BLaER1 treated with 17β-estradiol and CSF1 and Interleukin-3, amounts not matched to agents 10 nM and 100 nM (cell line): ENCODE data around the gene HMGN1.
A peak's percentile ranks its signal among the peaks of the same experiment; 100 is the strongest.

Source experiments
- H3K27ac ChIP-seq, 11 experiments: shearing (Covaris generic); formaldehyde crosslinking; 2 replicates each; pipeline ENCODE4 v1.8.1; 2022
- H3K27me3 ChIP-seq, 11 experiments: shearing (Covaris generic); formaldehyde crosslinking; 2 replicates each; pipeline ENCODE4 v1.8.1; 2022
- H3K36me3 ChIP-seq, 11 experiments: shearing (Covaris generic); formaldehyde crosslinking; 2 replicates each; pipeline ENCODE4 v1.8.1; 2022
- H3K4me1 ChIP-seq, 10 experiments: shearing (Covaris generic); formaldehyde crosslinking; 2 replicates each; pipeline ENCODE4 v1.8.1; 2022
- H3K4me2 ChIP-seq, 11 experiments: shearing (Covaris generic); formaldehyde crosslinking; 2 replicates each; pipeline ENCODE4 v1.8.1; 2022
- H3K4me3 ChIP-seq, 10 experiments: shearing (Covaris generic); formaldehyde crosslinking; 2 replicates each; pipeline ENCODE4 v1.8.1; 2022
- H3K9ac ChIP-seq, 11 experiments: shearing (Covaris generic); formaldehyde crosslinking; 2 replicates each; pipeline ENCODE4 v1.8.1; 2022
- H3K9me3 ChIP-seq, 11 experiments: shearing (Covaris generic); formaldehyde crosslinking; replicated peaks in 1 of 11; 2 replicates each; pipeline ENCODE4 v1.8.1; 2022
- H4K20me1 ChIP-seq, 11 experiments: shearing (Covaris generic); formaldehyde crosslinking; 2 replicates each; pipeline ENCODE4 v1.8.1; 2022
- Cebpa-rat ChIP-seq, 11 experiments: shearing (Covaris generic); IDR thresholded peaks; 2 replicates each; pipeline ENCODE4 v1.8.1; 2022

The HMGN1 gene

DNA sequence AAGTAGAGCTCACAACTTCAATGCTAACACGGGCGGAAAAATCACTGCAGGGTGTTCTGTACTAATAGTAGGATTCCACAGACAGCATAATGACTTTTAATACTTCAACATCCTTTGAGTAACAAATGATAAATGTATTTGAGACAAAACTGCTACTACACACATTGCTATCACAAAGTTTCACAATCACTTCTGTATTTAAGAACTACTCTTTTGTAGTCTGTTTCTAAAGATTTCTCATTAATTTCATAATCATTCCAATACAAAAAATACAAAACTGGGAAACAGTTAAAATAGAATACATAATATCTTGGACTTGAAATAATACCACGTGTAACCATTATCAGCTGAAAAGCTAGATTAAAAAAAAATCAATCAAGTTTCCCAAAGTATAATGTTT is 2.7 kb downstream of the HMGN1 start:
- no peaks in the 10 kb centered on the region for H3K27me3 ChIP-seq
- H3K36me3 ChIP-seq, result peaks cover 43 to 68% (median 61%) of the 10 kb centered on the region in 11 experiments
- TF ChIP-seq Cebpa-rat (IDR thresholded peaks at IDR 0.05), result no peak
- H3K27ac ChIP-seq, result peak overlapping the region in 3 of 11 experiments; percentile 4 to 99 (median 92); a peak in 2 of 22 replicates
- no peaks in the 10 kb centered on the region for H3K9me3 ChIP-seq
- H3K4me3 ChIP-seq, result peak overlapping the region in 9 of 10 experiments; percentile 81 to 100 (median 91); a peak in 15 of 20 replicates
- H3K9ac ChIP-seq, result peak overlapping the region; percentile 89 to 100 (median 99); a peak in 18 of 22 replicates
- peaks cover 30 to 48% (median 38%) of the 10 kb centered on the region in 10 experiments for H3K4me1 ChIP-seq
- peaks cover 35 to 63% (median 56%) of the 10 kb centered on the region in 11 experiments; a peak in 21 of 22 replicates for H4K20me1 ChIP-seq
- H3K4me2 ChIP-seq, result peak overlapping the region; percentile 68 to 96 (median 84)

DNA sequence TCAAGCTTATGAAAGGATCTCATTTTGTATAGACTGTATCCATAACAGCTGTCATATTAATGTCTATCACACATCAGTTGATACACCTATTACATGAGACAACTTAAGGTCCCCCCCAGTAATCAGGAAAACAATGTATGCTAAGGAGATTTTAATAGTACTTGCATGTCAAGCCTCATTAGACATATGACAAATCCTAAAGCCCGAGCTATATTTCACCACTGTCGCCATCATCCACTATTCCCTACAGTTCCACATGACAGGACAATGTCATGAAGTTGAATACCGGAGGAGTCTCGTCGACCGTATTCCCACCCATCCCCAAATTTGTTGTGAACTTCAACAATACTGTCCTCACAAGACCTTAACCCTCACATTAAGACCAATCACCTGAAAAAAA is 3.4 kb downstream of the HMGN1 start:
- no peak for TF ChIP-seq Cebpa-rat (IDR thresholded peaks at IDR 0.05)
- peaks cover 35 to 69% (median 63%) of the 10 kb centered on the region in 11 experiments; a peak in 21 of 22 replicates for H4K20me1 ChIP-seq
- no peak overlapping the region for H3K27ac ChIP-seq
- peaks cover 51 to 75% (median 68%) of the 10 kb centered on the region in 11 experiments for H3K36me3 ChIP-seq
- peak overlapping the region in 7 of 10 experiments; percentile 34 to 100 (median 91); a peak in 7 of 20 replicates for H3K4me3 ChIP-seq
- H3K4me1 ChIP-seq, result peaks cover 28 to 44% (median 34%) of the 10 kb centered on the region in 10 experiments
- H3K27me3 ChIP-seq, result no peaks in the 10 kb centered on the region
- H3K4me2 ChIP-seq, result peak overlapping the region; percentile 65 to 96 (median 84)
- H3K9ac ChIP-seq, result peak overlapping the region in 4 of 11 experiments; percentile 21 to 57 (median 39); a peak in 5 of 22 replicates
- H3K9me3 ChIP-seq, result no peaks in the 10 kb centered on the region

DNA sequence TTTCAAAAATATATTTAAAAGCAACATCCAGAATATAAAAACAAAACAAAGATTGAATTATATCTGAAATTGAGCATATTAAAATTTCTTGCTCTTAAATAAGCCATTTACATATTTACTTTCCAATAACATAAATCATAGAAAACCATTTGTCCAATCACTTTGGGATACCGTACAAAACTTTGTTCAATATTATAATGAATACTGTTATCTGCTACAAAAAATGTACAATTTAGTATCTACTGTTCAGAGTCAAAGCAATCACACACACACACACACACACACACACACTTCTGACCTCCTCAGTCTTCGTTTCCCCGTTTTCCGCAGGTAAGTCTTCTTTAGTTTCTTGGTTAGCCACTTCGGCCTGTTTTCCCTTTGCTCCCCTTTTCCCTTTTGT is 4.0 kb downstream of the HMGN1 start:
- Histone ChIP-seq H3K4me3 (peak overlapping the region in 2 of 10 experiments; percentile 90 to 94; a peak in 4 of 20 replicates), H3K27me3 (no peaks in the 10 kb centered on the region), H3K36me3 (peaks cover 55 to 81% (median 70%) of the 10 kb centered on the region in 11 experiments), H3K27ac (no peak overlapping the region), H3K4me2 (peak overlapping the region; percentile 65 to 96 (median 84); a peak in 20 of 22 replicates), H3K9ac (no peak overlapping the region; a peak in 1 of 22 replicates), H4K20me1 (peaks cover 35 to 72% (median 63%) of the 10 kb centered on the region in 11 experiments; a peak in 21 of 22 replicates), H3K9me3 (no peaks in the 10 kb centered on the region), H3K4me1 (peaks cover 22 to 38% (median 28%) of the 10 kb centered on the region in 10 experiments)
- no peak for TF ChIP-seq Cebpa-rat (IDR thresholded peaks at IDR 0.05)

DNA sequence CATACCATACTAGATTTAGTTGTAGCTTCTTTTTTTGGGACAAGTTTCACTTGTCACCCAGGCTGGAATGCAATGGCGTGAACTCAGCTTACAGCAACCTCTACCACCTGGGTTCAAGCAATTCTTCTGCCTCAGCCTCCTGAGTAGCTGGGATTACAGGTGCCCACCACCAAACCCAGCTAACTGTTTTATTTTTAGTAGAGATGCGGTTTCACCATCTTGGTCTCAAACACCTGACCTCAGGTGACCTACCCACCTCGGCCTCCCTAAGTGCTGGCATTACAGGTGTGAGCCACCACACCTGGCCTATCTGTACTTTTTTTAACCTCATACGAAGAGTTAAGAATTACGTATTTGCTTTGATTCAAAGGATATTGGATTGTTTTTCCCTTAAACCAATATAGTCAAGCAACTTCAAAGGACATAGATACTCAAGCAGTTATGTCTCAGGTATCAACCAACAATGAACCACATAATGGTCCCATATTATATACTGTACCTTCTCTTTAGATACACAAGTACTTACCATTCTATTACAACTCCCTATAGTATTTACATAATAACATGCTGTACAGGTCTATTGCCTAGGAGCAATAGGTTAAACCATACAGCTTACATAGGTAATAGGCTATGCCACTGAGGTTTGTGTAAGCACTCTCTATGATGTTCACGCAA is 7.5 kb downstream of the HMGN1 start:
- Histone ChIP-seq H3K9ac (no peak overlapping the region), H3K4me2 (no peak overlapping the region), H3K36me3 (peaks cover 48 to 64% (median 56%) of the 10 kb centered on the region in 11 experiments), H3K27ac (no peak overlapping the region), H3K27me3 (no peaks in the 10 kb centered on the region), H3K4me3 (no peak overlapping the region), H3K9me3 (no peaks in the 10 kb centered on the region), H4K20me1 (peaks cover 23 to 51% (median 44%) of the 10 kb centered on the region in 11 experiments; a peak in 20 of 22 replicates), H3K4me1 (peaks cover 16 to 28% (median 19%) of the 10 kb centered on the region in 10 experiments)
- no peak for TF ChIP-seq Cebpa-rat (IDR thresholded peaks at IDR 0.05)

DNA sequence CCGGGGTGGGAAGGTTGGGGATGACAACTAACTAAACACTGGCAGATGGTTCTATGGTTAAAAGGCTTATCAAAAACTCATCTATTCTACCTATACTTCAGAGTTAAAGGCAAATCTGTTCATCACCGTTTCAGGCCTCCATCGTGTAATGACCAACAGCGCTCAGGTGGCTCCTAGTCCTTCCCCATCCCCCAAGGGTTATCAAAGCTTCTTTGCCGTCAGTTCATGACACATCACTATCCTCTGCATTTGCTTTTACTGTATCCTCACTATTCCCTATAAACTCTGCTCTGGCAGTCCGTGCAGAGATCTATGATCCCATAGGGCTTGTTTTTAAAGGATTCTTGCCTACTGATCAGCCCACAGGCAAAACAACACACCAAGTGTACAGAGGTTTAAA is 8.2 kb downstream of the HMGN1 start:
- Histone ChIP-seq H3K9me3 (no peaks in the 10 kb centered on the region), H3K9ac (no peak overlapping the region), H3K4me3 (no peak overlapping the region), H3K36me3 (peaks cover 42 to 57% (median 50%) of the 10 kb centered on the region in 11 experiments), H3K4me1 (peaks cover 9 to 21% (median 12%) of the 10 kb centered on the region in 10 experiments), H3K27me3 (no peaks in the 10 kb centered on the region), H3K27ac (no peak overlapping the region), H4K20me1 (peaks cover 17 to 44% (median 37%) of the 10 kb centered on the region in 11 experiments; a peak in 20 of 22 replicates), H3K4me2 (no peak overlapping the region)
- no peak for TF ChIP-seq Cebpa-rat (IDR thresholded peaks at IDR 0.05)

DNA sequence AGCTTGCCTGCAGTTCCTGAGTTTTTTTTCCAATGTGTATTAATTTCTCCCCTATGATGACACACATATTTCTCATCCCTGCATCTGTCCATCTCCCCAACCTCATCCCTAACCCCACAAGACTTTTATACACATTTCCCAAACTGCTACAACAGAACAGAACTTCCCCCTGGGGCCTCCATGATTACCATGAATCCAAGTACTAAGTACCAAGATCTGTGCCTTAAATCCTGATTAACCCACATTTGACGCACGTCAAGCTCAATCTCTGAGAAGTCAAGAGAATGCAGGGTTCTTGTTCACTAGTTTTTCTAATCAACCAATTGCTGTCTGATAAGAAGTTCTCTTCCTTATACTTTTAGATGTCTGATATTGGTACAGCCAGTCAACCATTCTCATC is 9.7 kb downstream of the HMGN1 start:
- H3K27ac ChIP-seq, result no peak overlapping the region
- no peak overlapping the region for H3K4me2 ChIP-seq

DNA sequence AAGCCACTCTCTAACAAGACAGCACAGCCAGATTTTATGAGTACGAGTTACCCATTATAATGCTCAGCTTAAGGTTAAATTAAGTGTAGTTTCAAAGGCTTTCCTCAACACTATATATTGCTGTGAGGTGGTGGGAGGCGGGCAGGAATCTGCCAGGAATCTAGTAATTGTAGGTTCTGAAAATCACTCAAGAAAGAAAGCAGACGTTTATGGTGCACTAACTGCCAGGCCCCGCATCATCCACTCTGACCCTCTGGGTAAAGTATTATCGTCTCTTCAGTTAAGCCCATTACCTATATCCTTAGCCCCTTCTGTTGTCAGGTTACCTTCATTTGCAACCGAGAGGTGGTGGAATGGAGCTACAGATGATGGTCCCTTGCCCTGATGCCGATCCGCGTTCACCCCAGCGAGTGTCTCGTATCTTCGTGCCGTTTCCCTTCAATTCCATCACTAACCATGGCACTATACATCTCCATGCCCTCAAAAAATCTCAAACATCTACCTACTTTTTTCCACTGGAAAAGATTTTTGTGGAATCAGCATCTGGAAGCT is 12.4 kb downstream of the HMGN1 start:
- Histone ChIP-seq H3K27me3 (no peaks in the 10 kb centered on the region), H3K9me3 (no peaks in the 10 kb centered on the region), H3K4me1 (no peaks in the 10 kb centered on the region; a peak in 2 of 20 replicates), H3K4me3 (no peak overlapping the region), H3K36me3 (peaks cover 10 to 17% (median 12%) of the 10 kb centered on the region in 11 experiments; a peak in 21 of 22 replicates), H3K27ac (no peak overlapping the region), H3K4me2 (no peak overlapping the region), H4K20me1 (peaks cover 0 to 14% (median 8%) of the 10 kb centered on the region in 11 experiments; a peak in 5 of 22 replicates), H3K9ac (no peak overlapping the region)
- TF ChIP-seq Cebpa-rat (IDR thresholded peaks at IDR 0.05), result no peak

More for the DNA sequence above, 9.7 kb downstream of the HMGN1 start:
- Histone ChIP-seq H3K4me3 (no peak overlapping the region), H4K20me1 (peaks cover 4 to 31% (median 22%) of the 10 kb centered on the region in 11 experiments; a peak in 17 of 22 replicates), H3K9ac (no peak overlapping the region), H3K27me3 (no peaks in the 10 kb centered on the region), H3K4me1 (peaks cover 0 to 8% (median 4%) of the 10 kb centered on the region in 10 experiments; a peak in 6 of 20 replicates), H3K36me3 (peaks cover 30 to 43% (median 36%) of the 10 kb centered on the region in 11 experiments), H3K9me3 (no peaks in the 10 kb centered on the region)
- TF ChIP-seq Cebpa-rat (IDR thresholded peaks at IDR 0.05), result no peak

DNA sequence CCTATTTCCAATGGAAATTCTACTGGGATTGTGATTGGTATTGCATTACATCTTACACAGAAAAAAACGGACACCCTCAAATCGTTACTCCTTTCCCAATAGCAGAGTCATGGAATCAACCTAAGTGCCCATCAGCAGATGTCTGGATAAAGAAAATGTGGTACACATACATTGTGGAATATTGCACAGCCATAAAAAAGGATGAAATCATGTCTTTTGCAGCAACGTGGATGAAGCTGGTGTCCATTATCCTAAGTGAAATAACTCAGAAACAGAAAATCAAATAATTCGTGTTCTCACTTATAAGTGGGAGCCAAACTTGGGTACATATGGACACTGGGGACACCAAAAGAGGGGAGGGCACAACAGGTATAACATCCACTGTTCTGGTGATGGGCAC is 14.3 kb downstream of the HMGN1 start:
- Histone ChIP-seq H3K4me2 (no peak overlapping the region), H3K4me3 (no peak overlapping the region), H3K36me3 (no peaks in the 10 kb centered on the region), H3K27me3 (no peaks in the 10 kb centered on the region), H4K20me1 (no peaks in the 10 kb centered on the region), H3K9me3 (no peaks in the 10 kb centered on the region), H3K9ac (no peak overlapping the region), H3K4me1 (no peaks in the 10 kb centered on the region; a peak in 2 of 20 replicates), H3K27ac (no peak overlapping the region)
- TF ChIP-seq Cebpa-rat (IDR thresholded peaks at IDR 0.05), result no peak

DNA sequence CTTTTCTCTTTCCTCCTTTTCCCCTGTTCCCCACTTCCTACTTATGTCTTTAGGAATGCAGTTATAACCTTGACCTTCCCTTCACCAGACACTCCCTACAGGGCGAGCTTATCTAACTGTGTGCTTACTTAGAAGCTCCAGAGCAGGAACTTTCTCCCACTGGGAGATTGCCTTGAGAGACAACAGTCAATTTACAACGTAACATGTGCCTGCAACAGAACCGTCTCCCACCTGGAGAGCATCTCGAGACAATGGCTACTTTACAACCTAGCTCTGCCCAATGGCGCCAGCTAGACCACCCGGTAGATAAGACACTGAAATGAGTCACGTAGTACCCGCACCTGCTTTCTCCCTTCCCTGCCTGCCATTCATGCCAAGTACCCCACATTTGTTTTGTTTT is 16.7 kb downstream of the HMGN1 start:
- no peaks in the 10 kb centered on the region for H3K27me3 ChIP-seq
- H3K9ac ChIP-seq, result no peak overlapping the region
- no peaks in the 10 kb centered on the region for H3K36me3 ChIP-seq
- TF ChIP-seq Cebpa-rat (IDR thresholded peaks at IDR 0.05), result no peak
- H3K4me1 ChIP-seq, result no peaks in the 10 kb centered on the region; a peak in 1 of 20 replicates
- H3K9me3 ChIP-seq, result no peaks in the 10 kb centered on the region
- no peak overlapping the region for H3K27ac ChIP-seq
- no peak overlapping the region for H3K4me2 ChIP-seq
- H3K4me3 ChIP-seq, result no peak overlapping the region
- H4K20me1 ChIP-seq, result no peaks in the 10 kb centered on the region
